HFFc6 (cell line): ENCODE measurements around the gene PXK. TPM values are rescaled to one million over a fixed set of nuclear protein-coding genes. Genes with fewer than 3 reads are reported as not detected.

ENCODE experiments used
- DNase-seq: peaks from one replicate; pipeline ENCODE4 v3.0.0-alpha.2; 2018
- H3K27ac Mint-ChIP-seq: 2 replicates; pipeline ENCODE4 v1.8.0; 2020; ENCODE audit warnings: mild to moderate bottlenecking, mixed read lengths
- H3K27me3 Mint-ChIP-seq: 2 replicates; pipeline ENCODE4 v1.8.0; 2021; ENCODE audit warnings: mild to moderate bottlenecking, moderate library complexity, mixed read lengths; ENCODE audit not compliant: insufficient read depth
- H3K36me3 Mint-ChIP-seq: 2 replicates; pipeline ENCODE4 v1.8.0; 2021; ENCODE audit warnings: low read depth, mixed read lengths
- H3K4me1 Mint-ChIP-seq: 2 replicates; pipeline ENCODE4 v1.8.0; 2020; ENCODE audit warnings: low read depth, mixed read lengths
- H3K4me3 Mint-ChIP-seq: 2 replicates; pipeline ENCODE4 v1.8.0; 2020; ENCODE audit warnings: mild to moderate bottlenecking, moderate library complexity, mixed read lengths
- H3K9me3 Mint-ChIP-seq: 2 replicates; pipeline ENCODE4 v1.8.0; 2020; ENCODE audit warnings: mild to moderate bottlenecking, mixed read lengths
- total RNA-seq, 6 experiments: library from RNA; stranded (reverse); fragmentation: NEBNext Ultra II Directional; extraction: Animal tissue kit (Norgen Biotek cat#: 25700); gene quantifications; 2 replicates in 1 of 6; 3 replicates in 5 of 6; pipeline ENCODE4 v1.2.3, GENCODE V29; 2021
- TF ChIP-seq, protein P1 (sequence below): fragments of 200-600 bp; sonication (generic); IDR thresholded peaks from 2 replicates; pipeline ENCODE4 v1.5.0; 2021; ENCODE audit warnings: antibody characterized with exemption, mild to moderate bottlenecking

The PXK gene
- total RNA-seq, 6 experiments from 2014 or later, result 16.3 to 25.1 (median 21.1) TPM

DNA sequence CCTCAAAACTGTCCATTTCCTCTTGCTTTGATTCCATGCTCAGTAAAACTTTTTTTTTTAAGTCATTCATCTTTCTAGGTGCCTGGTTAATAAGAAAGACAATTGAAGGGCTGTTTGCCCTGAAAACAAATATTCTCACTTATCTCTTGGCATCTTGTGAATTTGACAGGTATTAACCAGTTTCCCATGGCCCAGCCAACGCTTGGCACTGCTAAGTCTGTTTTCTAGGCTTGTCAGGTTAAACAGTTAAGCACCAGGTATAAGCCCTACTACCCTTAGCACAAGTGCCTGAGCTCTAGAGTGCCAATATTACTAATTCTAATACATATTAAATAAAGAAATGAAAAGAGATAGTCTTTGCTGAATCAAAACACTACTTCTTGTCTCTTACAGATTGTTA lies 36.3 kb downstream of the PXK start:
- Mint-ChIP-seq H3K27me3 (no peaks in the 10 kb centered on the region), H3K4me3 (no peak overlapping the region), H3K27ac (no peak overlapping the region), H3K36me3 (peaks cover 2% of the 10 kb centered on the region; the same call in 1 of the 2 replicates), H3K4me1 (peaks cover 10% of the 10 kb centered on the region), H3K9me3 (no peaks in the 10 kb centered on the region)
- TF ChIP-seq, protein P1, sequence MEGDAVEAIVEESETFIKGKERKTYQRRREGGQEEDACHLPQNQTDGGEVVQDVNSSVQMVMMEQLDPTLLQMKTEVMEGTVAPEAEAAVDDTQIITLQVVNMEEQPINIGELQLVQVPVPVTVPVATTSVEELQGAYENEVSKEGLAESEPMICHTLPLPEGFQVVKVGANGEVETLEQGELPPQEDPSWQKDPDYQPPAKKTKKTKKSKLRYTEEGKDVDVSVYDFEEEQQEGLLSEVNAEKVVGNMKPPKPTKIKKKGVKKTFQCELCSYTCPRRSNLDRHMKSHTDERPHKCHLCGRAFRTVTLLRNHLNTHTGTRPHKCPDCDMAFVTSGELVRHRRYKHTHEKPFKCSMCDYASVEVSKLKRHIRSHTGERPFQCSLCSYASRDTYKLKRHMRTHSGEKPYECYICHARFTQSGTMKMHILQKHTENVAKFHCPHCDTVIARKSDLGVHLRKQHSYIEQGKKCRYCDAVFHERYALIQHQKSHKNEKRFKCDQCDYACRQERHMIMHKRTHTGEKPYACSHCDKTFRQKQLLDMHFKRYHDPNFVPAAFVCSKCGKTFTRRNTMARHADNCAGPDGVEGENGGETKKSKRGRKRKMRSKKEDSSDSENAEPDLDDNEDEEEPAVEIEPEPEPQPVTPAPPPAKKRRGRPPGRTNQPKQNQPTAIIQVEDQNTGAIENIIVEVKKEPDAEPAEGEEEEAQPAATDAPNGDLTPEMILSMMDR, result no peak
- no peak for DNase-seq

DNA sequence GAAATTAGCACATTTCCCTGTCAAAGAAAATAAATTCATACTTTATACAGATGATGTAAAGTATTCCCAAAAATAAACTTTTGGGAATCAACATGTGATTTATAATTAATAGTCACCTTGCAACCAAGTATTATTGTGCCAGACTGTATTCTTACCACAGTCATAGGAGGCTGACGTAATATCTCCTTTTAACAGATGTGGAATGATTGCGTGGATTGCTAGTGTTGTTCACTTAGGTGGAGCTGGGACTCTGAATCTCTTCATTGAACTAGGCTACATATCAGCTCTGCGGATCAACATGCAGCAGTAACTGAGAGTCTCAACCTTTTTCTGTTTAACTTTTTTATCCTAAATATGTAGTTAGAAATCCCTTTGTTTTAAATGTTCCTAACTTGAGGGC lies 37.2 kb downstream of the PXK start:
- H3K4me3 Mint-ChIP-seq, result no peak overlapping the region
- TF ChIP-seq, protein P1, result no peak
- no peak overlapping the region for H3K27ac Mint-ChIP-seq
- H3K27me3 Mint-ChIP-seq, result no peaks in the 10 kb centered on the region
- no peak for DNase-seq
- peaks cover 16% of the 10 kb centered on the region for H3K4me1 Mint-ChIP-seq
- H3K36me3 Mint-ChIP-seq, result no peaks in the 10 kb centered on the region
- H3K9me3 Mint-ChIP-seq, result no peaks in the 10 kb centered on the region

DNA sequence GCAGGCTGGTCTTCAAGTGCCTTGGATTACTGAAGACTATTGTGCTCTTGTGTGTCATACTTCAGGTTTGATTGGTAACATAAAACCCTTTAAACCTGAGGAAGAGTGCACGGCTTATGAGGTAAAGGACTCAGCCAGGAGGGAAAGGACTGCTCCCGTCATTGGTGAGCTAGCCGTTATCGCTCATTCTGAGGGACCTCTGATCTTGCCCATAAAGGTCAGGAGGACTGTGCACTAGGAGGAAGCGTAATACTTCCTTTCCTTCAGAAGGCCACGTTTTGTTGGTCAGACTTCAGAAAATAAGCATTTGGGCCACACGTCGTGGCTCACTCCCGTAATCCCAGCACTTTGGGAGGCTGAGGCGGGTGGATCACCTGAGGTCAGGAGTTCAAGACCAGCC lies 37.7 kb downstream of the PXK start:
- Mint-ChIP-seq H3K27ac (no peak overlapping the region), H3K4me1 (peaks cover 19% of the 10 kb centered on the region), H3K4me3 (no peak overlapping the region), H3K27me3 (no peaks in the 10 kb centered on the region), H3K36me3 (no peaks in the 10 kb centered on the region), H3K9me3 (no peaks in the 10 kb centered on the region)
- DNase-seq, result no peak
- TF ChIP-seq, protein P1, result no peak

DNA sequence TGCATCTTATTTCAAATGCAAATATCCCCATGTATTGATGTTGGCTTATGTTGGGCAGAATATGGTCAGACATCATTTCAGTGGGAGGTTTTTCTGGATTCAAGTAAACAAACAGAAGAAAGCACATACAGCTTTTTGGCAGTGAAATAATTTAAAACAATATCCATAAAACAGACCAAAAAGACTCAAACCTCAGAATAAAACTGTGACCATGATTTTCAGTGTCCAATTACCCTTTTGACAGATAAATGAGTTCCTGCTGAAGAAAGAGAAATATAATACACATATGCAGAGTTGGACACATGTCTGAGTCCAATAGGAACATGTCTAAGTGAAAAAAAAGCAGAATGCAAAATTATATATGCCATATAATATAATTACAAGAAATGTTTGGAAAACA lies 39.1 kb downstream of the PXK start:
- Mint-ChIP-seq H3K4me3 (no peak overlapping the region), H3K9me3 (no peaks in the 10 kb centered on the region), H3K27ac (no peak overlapping the region), H3K27me3 (no peaks in the 10 kb centered on the region), H3K36me3 (no peaks in the 10 kb centered on the region), H3K4me1 (peaks cover 13% of the 10 kb centered on the region)
- no peak for DNase-seq
- TF ChIP-seq, protein P1, result no peak

DNA sequence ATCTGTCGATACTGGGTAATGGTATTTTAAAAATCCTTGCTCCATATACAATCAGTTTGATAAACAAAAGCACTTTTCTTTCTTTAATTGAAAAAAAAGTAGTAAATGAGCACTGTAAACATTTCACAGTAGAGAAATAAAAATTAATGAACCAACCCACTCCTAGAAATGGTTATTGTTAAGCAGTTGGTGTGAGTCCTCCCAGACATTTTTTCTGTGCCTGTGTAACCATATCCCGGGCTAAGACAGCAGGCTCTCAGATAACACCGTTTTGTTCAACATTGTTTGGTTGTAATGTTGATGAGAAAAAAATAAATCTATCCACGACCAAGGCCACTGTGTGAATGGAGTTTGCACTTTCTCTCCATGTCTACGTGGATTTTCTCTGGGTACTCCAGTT lies 42.6 kb downstream of the PXK start:
- Mint-ChIP-seq H3K36me3 (0 out of 2 replicates have a peak, but pooled peaks cover 6% of the 10 kb centered on the region), H3K9me3 (no peaks in the 10 kb centered on the region), H3K4me1 (peaks cover 10% of the 10 kb centered on the region), H3K27ac (peak overlapping the region; percentile 2; the same call in 1 of the 2 replicates), H3K27me3 (no peaks in the 10 kb centered on the region), H3K4me3 (no peak overlapping the region)
- no peak for DNase-seq
- TF ChIP-seq, protein P1, result no peak

DNA sequence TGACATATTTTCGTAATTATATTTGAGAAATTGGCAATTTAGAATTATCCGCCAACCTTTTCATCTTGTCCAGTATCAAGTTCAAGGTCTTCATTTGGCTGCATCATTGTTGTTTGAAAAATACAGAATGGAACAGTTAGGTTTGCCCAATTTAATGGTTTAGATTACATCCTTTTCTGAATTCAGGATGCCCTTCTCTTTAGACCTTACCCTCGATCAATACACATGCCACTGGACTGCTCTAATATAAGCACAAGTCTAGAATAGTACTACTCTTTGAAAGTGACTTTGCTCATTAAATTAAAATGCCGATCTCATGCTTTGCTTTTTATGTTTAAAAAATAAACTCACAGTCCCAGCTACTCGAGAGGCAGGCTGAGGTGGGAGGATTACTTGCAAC lies 44.5 kb downstream of the PXK start:
- Mint-ChIP-seq H3K36me3 (peaks cover 6% of the 10 kb centered on the region; the same call in 1 of the 2 replicates), H3K27me3 (no peaks in the 10 kb centered on the region), H3K27ac (no peak overlapping the region), H3K9me3 (no peaks in the 10 kb centered on the region), H3K4me3 (no peak overlapping the region), H3K4me1 (peaks cover 10% of the 10 kb centered on the region)
- DNase-seq, result no peak
- TF ChIP-seq, protein P1, result no peak
